Measurements from ENCODE around the gene KRTCAP2. TPM values are rescaled to one million over a fixed set of nuclear protein-coding genes. Genes with fewer than 3 reads are reported as not detected.
"Not testable (repeated sequence)": the region's sequence is repeated elsewhere in the genome, so short reads cannot be mapped to it uniquely, and the experiment has no call there.

KRTCAP2 gene
- total RNA-seq = 74.6 TPM

GRCh38 chr1:155172732-155173477 lies at the start of gene KRTCAP2:
TSS of gene KRTCAP2 (minus strand) at chr1:155173304. CDS start at chr1:155173224, 80 bp downstream.
- DNase-seq (ENCODE audit: low spot score in 2 of 2) = peak; percentile 88 to 93
- no peak for FAIRE-seq

- DNase-seq (ENCODE audit: low spot score in 2 of 2); FAIRE-seq: not testable (repeated sequence)
Observed at GRCh38 chr1:155220211-155220965, 47.3 kb upstream of the KRTCAP2 start.

DNA sequence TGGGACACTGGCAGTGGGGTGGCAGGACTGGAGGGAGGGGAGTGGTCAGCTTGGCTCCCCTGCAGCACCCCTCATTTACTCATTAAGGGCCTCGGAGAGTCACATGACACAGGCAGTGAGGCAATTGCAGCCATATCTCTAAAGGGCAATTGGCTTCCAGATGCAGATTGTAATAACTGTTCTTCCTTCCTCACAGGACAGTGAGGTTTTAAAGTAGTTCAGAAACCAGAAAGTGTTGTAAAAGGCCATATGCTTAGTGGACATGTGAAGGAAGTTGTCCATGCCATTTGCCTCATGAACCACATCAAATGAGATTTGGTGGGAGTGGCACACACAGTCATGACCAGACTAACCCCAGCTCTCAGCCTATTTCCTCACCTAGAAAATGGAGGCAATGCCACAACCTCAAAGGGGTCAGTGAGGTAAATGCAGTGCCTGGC lies 46.5 kb upstream of the KRTCAP2 start:
- DNase-seq (ENCODE audit: low spot score in 2 of 2) (peak in 1 of 2 donors; percentile 43), FAIRE-seq (no peak)

- DNase-seq (ENCODE audit: low spot score in 2 of 2) (peak; percentile 67 to 72), FAIRE-seq (no peak)
Observed at GRCh38 chr1:155218854-155219591, 45.9 kb upstream of the KRTCAP2 start.

GRCh38 chr1:155214702-155215101 lies 41.6 kb upstream of the KRTCAP2 start:
- FAIRE-seq; DNase-seq (ENCODE audit: low spot score in 2 of 2): not testable (repeated sequence)

DNA sequence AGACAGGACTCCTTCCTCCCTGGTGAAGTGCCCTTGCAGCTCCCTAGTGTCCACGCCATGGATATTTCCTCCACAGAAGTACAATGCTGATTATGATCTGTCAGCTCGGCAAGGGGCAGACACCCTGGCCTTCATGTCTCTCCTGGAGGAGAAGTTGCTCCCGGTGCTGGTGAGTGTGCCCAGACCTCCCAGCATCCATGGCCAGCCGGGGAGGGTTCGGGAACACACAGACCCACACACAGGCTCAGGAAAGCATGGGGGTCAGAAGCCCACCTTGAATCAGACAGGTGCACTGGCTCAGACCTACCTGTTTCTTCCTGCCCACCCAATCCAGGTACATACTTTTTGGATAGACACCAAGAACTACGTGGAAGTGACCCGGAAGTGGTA lies 38.9 kb upstream of the KRTCAP2 start:
- not testable (repeated sequence) for FAIRE-seq; DNase-seq (ENCODE audit: low spot score in 2 of 2)

DNA sequence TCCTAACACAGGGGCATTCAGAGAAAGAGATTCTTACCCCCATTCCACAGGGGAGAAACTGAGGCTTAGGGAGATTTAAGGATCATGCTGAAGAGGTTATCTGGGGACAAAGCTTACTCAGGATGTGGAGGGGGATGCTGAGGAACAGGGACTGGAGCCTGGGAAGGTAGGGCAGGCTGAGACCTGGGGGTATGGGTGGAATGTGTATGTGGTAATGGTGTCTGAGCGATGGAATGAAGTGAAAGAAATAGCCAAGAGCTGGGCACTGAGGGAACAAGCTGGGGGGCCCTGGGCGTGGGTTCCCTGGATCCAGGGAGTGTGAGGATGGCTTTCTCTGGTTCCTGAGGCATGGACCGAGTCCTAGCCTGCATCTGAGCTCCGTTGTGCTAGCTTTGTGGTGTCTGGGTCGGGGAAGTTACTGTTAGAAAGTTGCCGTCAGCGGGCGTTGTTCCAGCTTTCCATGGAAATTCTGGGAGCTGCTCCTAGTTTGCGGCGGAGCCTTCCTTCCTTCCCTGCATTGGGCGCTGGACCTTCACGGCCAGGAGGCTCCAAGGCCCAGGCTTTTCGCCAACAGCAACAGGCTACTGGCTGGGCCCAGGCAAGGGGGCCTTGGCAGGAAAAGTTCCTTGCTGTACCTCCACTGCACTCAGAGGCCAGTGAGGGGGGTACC lies 38.4 kb upstream of the KRTCAP2 start:
- not testable (repeated sequence) for DNase-seq (ENCODE audit: low spot score in 2 of 2); FAIRE-seq

DNA sequence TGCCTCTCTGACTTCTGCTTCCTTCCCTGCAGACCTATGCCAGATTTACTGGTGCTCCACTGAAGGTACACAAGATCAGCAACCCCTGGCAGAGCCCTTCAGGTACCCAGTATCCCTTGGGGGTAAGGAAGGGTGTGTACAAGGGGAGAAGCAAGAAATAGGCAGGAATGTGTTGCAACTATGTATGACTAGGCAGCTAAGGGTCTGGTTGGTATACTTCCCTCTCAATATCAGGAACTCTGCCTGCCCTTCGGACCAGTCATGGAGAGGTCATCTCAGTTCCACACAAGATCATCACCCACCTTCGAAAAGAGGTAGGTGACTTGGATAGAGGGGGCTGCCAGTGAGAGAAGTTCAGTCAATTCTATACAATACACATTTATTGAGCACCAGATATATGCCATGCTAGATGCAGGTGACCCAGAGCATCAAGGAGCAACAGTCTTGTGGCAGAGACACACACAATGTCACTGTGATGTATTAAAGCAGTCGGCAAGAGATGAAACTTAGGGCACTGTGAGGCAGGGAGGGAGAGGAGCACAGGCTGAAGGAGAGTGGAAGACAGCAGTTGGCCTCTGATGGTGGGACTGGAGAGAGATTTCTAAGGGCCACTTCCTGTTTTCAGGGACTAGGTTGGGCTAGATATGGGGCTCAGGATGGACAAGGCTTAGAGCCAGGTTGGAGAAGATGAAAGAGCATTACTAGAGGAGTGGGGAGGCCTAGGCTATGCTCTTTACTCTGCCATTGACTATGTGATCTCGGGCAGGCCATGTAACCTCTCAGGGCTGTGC lies 37.4 kb upstream of the KRTCAP2 start:
- no peak for DNase-seq (ENCODE audit: low spot score in 2 of 2)
- no peak for FAIRE-seq

- FAIRE-seq (no peak), DNase-seq (ENCODE audit: low spot score in 2 of 2) (peak in 1 of 2 donors; percentile 7)
Observed at GRCh38 chr1:155209312-155209721, 36.2 kb upstream of the KRTCAP2 start.

GRCh38 chr1:155208541-155209311 lies 35.6 kb upstream of the KRTCAP2 start, which contains the start of gene MTX1:
TSS of gene MTX1 (plus strand) at chr1:155208695. CDS start at chr1:155208805, 110 bp downstream.
- DNase-seq (ENCODE audit: low spot score in 2 of 2) (peak; percentile 80 to 84), FAIRE-seq (no peak)

DNA sequence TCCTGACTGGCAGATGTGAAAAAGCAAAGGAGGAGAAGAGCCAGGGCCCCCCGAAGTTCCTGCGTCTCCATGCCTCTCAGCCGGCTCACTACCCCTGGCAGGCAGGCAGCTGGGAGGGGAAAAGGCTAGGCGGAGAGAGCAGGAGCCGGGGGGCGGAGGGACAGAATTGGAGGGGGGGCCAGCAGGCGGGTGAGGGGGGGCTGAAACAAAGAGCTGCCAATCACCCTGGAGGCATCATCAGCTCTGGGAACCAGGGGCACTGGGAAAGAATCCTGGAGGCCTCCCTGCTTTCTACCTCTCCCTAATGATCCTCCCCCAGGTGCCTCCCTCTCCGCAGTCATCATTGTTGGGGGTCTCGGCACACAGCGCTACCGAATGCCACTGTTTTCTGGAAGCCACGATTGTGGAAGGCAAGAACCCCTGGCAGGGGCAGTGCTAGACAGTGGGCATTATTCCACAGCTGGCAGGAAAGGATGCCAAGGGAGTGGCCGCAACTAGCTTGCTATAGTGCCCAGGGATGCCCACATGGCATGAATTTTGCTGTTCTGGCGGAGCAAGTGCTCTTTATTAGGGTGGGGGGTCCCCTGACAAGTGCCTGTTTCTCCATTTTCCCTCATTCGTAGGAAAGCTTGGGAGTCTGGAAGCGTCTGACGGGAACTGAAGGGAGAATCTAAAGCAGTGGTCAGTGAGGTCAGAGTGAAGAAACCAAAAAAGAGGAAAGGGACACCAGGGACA lies 34.9 kb upstream of the KRTCAP2 start, which contains the start of gene THBS3:
THBS3 (minus strand) TSS at position 92 of the 735 bp plus-strand sequence; CDS start at position 71, 21 bp downstream.
- DNase-seq (ENCODE audit: low spot score in 2 of 2) (peak; percentile 42 to 43), FAIRE-seq (no peak)

DNA sequence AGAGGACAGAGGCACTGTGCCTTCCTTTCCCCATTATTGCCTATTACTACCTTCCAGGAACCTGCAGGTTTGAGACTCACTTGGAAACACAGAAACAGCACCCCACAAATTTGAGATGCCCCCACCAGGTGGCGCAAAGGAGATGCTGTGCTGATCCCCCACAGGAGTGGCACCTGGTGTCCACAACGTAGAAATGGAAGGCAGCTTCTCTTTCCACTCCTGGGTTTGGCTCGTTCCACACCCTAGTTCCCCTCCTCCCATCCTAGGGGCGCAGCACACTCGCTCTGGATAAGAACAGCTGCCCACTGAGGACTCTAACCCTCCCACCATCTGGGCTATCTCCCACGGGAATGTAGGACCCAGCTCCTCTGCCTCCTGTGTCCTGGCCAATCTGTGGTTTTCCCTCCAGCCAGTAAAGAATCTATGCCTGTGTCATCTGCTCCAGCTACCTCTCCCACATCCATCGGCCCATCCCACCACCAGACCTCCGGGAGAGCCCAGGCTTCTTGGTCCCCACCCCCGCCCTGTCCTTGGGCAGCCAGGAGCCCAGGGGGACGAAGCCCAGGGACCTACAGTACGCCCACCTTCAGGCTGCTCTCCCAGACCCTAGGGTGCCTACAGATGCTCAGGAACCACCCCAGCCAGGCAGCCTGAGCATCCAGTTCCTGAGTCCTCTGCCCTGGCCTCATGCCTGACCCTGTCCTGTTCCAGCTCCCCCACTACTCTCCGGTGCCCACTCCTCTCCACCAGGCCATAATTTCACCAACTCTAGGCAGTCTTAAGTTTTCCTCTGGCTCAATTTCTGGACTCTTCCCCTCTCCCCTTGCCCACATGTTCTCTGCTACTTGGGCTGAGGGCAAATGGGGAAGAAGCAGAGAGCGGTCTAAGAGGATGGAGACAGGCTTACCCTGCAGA lies 34.0 kb upstream of the KRTCAP2 start:
- FAIRE-seq = no peak

DNA sequence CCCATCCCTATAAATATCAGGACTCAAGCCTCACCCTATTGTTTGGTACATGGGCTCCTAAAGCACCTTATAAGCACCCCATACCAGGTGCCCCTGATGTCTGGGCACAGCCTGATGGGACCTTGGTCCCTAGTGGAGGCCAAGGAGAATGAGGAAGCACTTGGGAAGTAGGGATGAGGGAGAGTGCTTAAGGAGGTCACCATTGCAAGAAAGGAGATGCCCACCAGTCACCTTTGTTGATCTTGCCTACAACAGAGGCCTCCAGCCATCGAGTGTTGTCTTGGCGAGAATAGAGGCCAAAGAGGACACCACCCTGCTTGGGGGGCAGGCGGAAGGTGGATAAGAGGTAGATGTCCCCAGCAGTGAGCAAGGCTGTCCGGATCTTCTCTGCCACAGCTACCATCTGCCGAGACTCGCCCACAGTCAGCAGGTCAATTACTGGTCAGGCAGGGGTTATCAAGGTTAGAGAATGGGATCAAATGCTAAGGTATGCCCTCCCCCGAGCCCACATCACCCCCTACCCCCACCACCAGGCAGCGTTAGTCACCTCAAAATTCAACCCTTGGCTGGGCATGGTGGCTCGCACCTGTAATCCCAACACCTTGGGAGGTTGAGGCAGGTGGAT lies 33.0 kb upstream of the KRTCAP2 start:
- FAIRE-seq (no peak), DNase-seq (ENCODE audit: low spot score in 2 of 2) (no peak)

More for the DNA sequence above, 34.0 kb upstream of the KRTCAP2 start:
- peak; percentile 51 to 67 for DNase-seq (ENCODE audit: low spot score in 2 of 2)

GRCh38 chr1:155205035-155205434 lies 31.9 kb upstream of the KRTCAP2 start:
- FAIRE-seq (no peak), DNase-seq (ENCODE audit: low spot score in 2 of 2) (no peak)

DNA sequence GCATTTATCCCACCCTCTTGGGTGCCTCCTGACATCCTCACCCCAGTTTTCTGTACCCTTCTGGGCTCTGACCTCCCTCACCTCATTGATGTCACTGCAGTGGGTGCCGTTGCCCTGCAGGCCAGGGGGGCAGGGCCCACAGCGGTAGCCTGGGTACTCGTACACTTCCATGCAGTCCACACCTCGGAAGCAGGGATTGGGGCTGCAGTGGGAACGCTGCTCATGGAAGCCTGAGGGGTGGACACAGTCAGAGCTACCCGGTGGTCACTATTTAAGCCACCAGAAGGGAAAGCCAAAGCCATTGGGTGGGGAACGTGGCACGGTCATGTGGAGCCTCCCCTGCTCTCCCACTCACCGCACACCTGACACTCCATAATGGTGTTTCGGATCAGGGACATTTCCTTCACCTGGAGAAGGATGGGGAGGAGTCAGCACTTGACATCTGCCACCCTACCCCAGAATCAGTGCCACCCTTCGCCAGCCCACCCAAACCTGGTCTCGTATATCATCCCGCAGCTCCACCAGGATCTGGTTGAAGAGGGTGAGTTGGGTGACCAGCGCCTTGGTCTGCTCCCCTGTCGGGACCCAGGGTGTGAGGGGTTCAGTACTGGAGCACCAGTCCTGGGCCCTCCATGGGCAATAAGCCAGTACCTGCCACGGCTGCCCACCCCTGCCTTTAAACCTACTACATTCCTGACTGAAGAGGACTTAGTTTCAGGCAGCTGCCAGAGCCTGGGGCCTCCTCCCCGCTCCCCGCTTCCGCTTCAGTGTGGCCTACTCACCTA lies 29.8 kb upstream of the KRTCAP2 start:
- DNase-seq (ENCODE audit: low spot score in 2 of 2) (no peak), FAIRE-seq (no peak)

All from frontal cortex (tissue), 4 donors.